NT2/D1 (cell line): Measurements from ENCODE around the gene THBS2.

ENCODE experiments used
- DNase-seq: peaks from one replicate; pipeline ENCODE4 v3.0.0-alpha.2; 2011; ENCODE audit warnings: low read depth, low spot score
- H3K27me3 ChIP-seq: 2 replicates; pipeline ENCODE4 v1.6.0; 2011; ENCODE audit warnings: mild to moderate bottlenecking; ENCODE audit not compliant: insufficient read length, insufficient read depth
- H3K36me3 ChIP-seq: 2 replicates; pipeline ENCODE4 v1.6.1; 2011; ENCODE audit warnings: mild to moderate bottlenecking, low read length, mixed read lengths; ENCODE audit not compliant: insufficient read depth, insufficient read length
- H3K4me1 ChIP-seq: 2 replicates; pipeline ENCODE4 v1.5.1; 2011; ENCODE audit not compliant: insufficient read depth, insufficient read length
- H3K4me3 ChIP-seq: 2 replicates; pipeline ENCODE4 v1.5.1; 2011; ENCODE audit warnings: low read depth; ENCODE audit not compliant: insufficient read length
- H3K9ac ChIP-seq: 2 replicates; pipeline ENCODE4 v1.6.0; 2011; ENCODE audit warnings: low read depth; ENCODE audit not compliant: insufficient read length
- H3K9me3 ChIP-seq: 2 replicates; pipeline ENCODE4 v1.5.1; 2011; ENCODE audit warnings: mild to moderate bottlenecking, low read length; ENCODE audit not compliant: insufficient read depth
- SUZ12 ChIP-seq: IDR thresholded peaks from 2 replicates; pipeline ENCODE4 v1.6.1; 2011; ENCODE audit not compliant: insufficient read length, insufficient read depth; ENCODE audit errors: extremely low read depth
- YY1 ChIP-seq: IDR thresholded peaks from 2 replicates; pipeline ENCODE4 v1.6.1; 2011; ENCODE audit not compliant: insufficient read length, insufficient read depth
- ZNF274 ChIP-seq: IDR thresholded peaks from 2 replicates; pipeline ENCODE4 v1.6.1; 2011; ENCODE audit warnings: mild to moderate bottlenecking, low read depth, low read length

Gene THBS2

GRCh38 chr6:169247991-169248390 lies 5.7 kb downstream of the THBS2 start:
- H3K27me3 ChIP-seq, result peaks cover 11% of the 10 kb centered on the region
- peaks cover 14% of the 10 kb centered on the region for H3K36me3 ChIP-seq
- DNase-seq, result no peak
- no peaks in the 10 kb centered on the region for H3K9me3 ChIP-seq
- H3K4me1 ChIP-seq, result peaks cover 2% of the 10 kb centered on the region
- no peak overlapping the region for H3K9ac ChIP-seq
- no peak overlapping the region for H3K4me3 ChIP-seq
- no peak for TF ChIP-seq YY1

- no peak for TF ChIP-seq SUZ12
- no peak for TF ChIP-seq ZNF274
- no peak for TF ChIP-seq YY1
Observed at GRCh38 chr6:169247419-169247818, 6.2 kb downstream of the THBS2 start.

GRCh38 chr6:169246445-169246844 lies 7.2 kb downstream of the THBS2 start:
- no peaks in the 10 kb centered on the region for H3K4me1 ChIP-seq
- H3K9ac ChIP-seq, result no peak overlapping the region
- DNase-seq, result no peak
- TF ChIP-seq YY1 (no peak), ZNF274 (no peak), SUZ12 (no peak)
- H3K9me3 ChIP-seq, result no peaks in the 10 kb centered on the region
- peaks cover 18% of the 10 kb centered on the region for H3K36me3 ChIP-seq
- no peaks in the 10 kb centered on the region for H3K27me3 ChIP-seq
- no peak overlapping the region for H3K4me3 ChIP-seq

More at GRCh38 chr6:169247419-169247818, 6.2 kb downstream of the THBS2 start:
- H3K9me3 ChIP-seq, result no peaks in the 10 kb centered on the region
- H3K36me3 ChIP-seq, result peaks cover 14% of the 10 kb centered on the region
- H3K9ac ChIP-seq, result no peak overlapping the region
- H3K4me1 ChIP-seq, result peaks cover under 1% of the 10 kb centered on the region
- no peak overlapping the region for H3K4me3 ChIP-seq
- H3K27me3 ChIP-seq, result peaks cover 6% of the 10 kb centered on the region
- no peak for DNase-seq

GRCh38 chr6:169244684-169245383 lies 8.8 kb downstream of the THBS2 start:
- no peak for DNase-seq
- no peaks in the 10 kb centered on the region for H3K4me1 ChIP-seq

GRCh38 chr6:169243661-169244060 lies 10.0 kb downstream of the THBS2 start:
- H3K4me1 ChIP-seq, result peaks cover 2% of the 10 kb centered on the region
- H3K4me3 ChIP-seq, result no peak overlapping the region
- H3K9me3 ChIP-seq, result no peaks in the 10 kb centered on the region
- no peaks in the 10 kb centered on the region for H3K27me3 ChIP-seq
- no peak for TF ChIP-seq YY1
- TF ChIP-seq ZNF274, result no peak
- TF ChIP-seq SUZ12, result no peak
- H3K36me3 ChIP-seq, result peaks cover 17% of the 10 kb centered on the region
- no peak overlapping the region for H3K9ac ChIP-seq
- DNase-seq, result no peak

More at GRCh38 chr6:169244684-169245383, 8.8 kb downstream of the THBS2 start:
- TF ChIP-seq SUZ12, result no peak
- TF ChIP-seq ZNF274, result no peak
- no peak for TF ChIP-seq YY1
- no peak overlapping the region for H3K4me3 ChIP-seq
- H3K36me3 ChIP-seq, result peaks cover 18% of the 10 kb centered on the region
- H3K9ac ChIP-seq, result no peak overlapping the region
- no peaks in the 10 kb centered on the region for H3K27me3 ChIP-seq
- H3K9me3 ChIP-seq, result no peaks in the 10 kb centered on the region

GRCh38 chr6:169243186-169243585 lies 10.5 kb downstream of the THBS2 start:
- Histone ChIP-seq H3K9me3 (no peaks in the 10 kb centered on the region), H3K4me1 (peaks cover 2% of the 10 kb centered on the region), H3K27me3 (no peaks in the 10 kb centered on the region), H3K4me3 (no peak overlapping the region), H3K9ac (no peak overlapping the region), H3K36me3 (peaks cover 12% of the 10 kb centered on the region)
- DNase-seq, result no peak
- TF ChIP-seq SUZ12, result no peak
- TF ChIP-seq ZNF274, result no peak
- no peak for TF ChIP-seq YY1

GRCh38 chr6:169241688-169242350 lies 11.8 kb downstream of the THBS2 start:
- DNase-seq, result no peak
- Histone ChIP-seq H3K9ac (no peak overlapping the region), H3K4me3 (no peak overlapping the region), H3K4me1 (peaks cover 2% of the 10 kb centered on the region), H3K27me3 (no peaks in the 10 kb centered on the region), H3K9me3 (no peaks in the 10 kb centered on the region), H3K36me3 (peaks cover 4% of the 10 kb centered on the region)
- TF ChIP-seq ZNF274 (no peak), SUZ12 (no peak), YY1 (no peak)
